GM19452 (cell line): ENCODE measurements around the gene GATD1.

Experiments
- ATAC-seq: cut with Tn5 transposase; IDR thresholded peaks from one replicate; pipeline ENCODE4 v1.9.1; 2021; ENCODE audit not compliant: unreplicated experiment

GATD1 gene

DNA sequence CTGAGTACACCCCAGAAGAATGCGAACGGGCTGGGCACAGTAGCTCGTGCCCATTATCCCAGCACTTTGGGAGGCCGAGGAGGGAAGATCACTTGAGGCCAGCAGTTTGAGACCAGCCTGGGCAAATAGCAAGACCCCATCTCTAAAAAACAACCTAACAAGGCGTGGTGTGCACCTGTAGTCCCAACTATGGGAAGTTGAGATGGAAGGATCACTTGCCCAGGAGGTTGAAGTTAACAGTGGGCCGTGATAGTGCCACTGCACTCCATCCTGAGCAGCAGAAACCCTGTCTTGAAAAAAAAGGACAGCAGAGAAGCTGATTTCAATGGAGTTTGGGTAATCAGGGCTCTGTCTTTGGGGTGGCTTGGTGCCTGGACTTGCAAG lies 35.8 kb upstream of the GATD1 start:
- ATAC-seq = no peak

DNA sequence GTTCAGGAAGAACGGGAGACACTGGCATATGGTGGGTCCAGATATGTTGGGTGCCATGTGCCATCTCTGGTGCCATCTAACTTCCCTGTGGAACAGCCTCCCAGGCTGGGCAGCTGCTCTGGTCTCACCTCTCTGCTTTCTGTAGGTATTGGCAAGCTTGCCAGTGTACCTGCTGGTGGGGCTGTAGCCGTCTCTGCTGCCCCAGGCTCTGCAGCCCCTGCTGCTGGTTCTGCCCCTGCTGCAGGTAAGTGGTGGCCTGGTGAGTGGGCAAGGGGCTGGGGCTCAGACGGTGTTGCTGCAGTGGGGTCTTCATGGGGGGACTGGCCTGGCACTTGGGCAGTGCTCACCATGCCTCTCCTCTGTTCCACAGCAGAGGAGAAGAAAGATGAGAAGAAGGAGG lies 35.1 kb upstream of the GATD1 start:
- no peak for ATAC-seq

DNA sequence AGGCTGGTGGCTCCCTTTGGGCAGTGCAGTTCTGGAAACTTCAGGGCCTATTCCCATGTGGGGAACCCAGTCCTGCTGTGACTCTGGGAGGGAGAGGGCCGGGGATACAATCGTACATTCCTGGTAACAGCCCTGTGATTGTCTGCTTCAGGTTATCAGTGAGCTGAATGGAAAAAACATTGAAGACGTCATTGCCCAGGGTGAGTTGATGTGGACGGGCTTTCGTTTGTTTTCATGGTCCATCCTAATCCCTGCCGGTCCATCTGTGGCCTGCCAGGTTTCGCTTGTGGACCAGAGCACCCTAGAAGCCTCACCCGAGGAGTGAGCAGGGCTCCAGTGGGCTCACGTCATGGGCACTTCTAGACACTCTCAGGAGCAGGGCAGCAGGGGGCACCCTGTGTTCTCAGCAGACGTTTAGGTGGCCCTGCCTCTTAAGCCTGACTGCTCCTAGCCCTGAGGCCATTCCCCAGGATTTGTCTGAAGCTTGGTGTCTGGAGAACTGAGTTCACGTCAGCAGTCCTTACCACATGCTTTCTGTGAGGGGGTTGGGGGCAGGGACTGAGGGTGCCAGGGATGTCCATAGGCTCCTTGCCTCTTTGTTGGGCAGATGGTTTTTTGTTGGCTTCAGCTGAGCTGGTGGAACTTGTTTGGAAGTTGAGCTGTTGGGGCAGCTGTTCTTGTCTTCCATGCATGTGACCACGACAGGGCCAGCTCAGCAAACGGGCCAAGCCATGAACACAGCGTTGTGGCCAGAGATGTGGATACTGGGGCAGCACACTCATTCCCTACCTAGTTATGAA lies 34.4 kb upstream of the GATD1 start:
- no peak for ATAC-seq

DNA sequence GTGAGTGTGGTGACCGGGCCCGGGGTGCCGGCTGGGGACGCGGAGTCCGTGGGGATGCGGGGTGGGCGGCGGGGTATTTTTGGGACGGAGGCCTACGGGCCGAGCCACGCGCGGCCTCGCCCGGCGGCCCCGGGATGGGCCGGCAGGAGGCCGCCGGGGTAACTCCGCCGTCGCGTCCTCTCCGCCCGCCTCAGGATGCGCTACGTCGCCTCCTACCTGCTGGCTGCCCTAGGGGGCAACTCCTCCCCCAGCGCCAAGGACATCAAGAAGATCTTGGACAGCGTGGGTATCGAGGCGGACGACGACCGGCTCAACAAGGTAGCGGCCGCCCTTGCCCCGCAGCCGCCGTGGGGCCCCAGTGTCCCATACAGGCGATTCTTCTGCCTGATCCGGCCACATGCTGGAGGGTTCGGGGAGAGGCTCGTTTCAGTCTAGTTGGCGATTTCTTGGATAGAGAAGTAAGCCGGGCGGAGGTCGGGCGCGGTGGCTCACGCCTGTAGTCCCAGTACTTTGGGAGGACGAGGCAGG lies 32.8 kb upstream of the GATD1 start:
- peak; percentile 9 for ATAC-seq

DNA sequence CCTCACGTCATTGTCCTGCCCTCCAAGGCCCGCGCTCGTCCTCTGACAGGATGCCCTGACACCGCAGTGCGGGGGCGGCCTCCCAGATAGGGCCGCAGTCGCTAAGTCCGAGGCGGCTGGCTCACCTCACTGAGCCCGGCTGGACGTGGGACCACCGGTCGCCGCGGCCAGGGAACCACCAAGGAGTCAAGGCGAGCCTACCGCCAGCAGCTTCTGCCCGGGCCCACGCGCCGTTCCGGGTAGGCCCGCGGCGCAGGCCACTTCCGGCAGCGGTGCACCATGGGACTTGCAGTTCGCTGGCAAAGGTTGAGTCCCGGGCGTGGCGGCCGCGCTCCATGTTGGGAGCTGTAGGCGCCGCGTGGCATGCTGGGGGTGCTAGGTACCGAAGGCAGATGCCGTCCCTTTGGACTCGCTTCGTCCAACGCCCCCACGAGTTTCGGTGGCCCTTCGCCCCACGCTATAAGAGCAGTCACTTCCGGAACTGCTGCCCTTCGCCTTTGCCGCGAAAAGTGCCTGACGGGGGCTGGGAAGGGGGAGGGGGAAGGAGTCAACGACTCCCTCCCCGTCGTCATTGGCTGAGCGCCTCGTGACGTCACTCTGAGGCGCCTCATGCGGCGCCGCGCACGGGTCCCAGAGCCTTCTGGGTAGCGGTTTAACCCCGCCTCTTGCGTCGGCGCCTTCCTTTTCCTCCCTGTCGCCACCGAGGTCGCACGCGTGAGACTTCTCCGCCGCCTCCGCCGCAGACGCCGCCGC lies 32.2 kb upstream of the GATD1 start, which contains the start of gene RPLP2:
TSS of gene RPLP2 (plus strand) at position 681 of the 753 bp plus-strand sequence. CDS start 268 bp downstream, outside the sequence.
- ATAC-seq = peak; percentile 65

DNA sequence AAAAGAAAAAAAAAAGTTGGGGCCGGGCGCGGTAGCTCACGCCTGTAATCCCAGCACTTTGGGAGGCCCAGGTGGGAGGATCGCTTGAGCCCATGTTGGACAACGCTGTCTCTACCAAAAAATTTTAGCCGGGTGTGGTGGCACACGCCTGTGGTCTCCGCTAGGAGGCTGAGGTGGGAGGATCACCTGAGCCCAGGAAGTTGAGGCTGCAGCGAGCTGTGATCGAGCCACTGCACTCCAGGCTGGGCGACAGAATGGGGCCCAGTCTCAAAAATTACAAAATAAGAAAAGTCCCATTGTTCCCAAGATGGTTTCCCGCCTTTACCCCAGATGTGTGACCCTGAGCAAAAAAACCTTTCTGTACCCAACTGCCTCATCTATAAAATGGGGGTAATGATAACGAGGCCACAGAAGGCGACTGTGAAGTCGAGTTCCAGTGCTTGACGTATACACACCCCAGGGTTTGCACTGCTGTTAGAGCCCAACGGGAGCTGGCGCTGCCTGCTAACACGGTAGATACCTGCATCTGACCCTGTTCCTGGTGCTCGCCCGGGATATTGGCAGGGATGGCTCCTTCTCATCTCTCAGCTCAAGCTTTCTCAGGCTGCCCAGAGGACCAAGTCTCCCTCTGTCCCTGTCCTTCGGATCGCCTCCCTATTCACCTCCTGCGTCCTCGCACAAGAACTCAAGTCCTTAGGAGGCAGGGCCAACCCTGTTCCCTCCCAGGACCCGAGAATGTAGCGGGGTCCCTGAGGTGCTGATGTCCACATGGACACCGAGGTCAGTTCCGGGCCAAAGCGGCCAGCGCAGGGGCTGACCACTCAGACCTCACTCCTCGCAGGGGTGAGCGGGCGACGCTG lies 31.4 kb upstream of the GATD1 start:
- ATAC-seq = no peak

DNA sequence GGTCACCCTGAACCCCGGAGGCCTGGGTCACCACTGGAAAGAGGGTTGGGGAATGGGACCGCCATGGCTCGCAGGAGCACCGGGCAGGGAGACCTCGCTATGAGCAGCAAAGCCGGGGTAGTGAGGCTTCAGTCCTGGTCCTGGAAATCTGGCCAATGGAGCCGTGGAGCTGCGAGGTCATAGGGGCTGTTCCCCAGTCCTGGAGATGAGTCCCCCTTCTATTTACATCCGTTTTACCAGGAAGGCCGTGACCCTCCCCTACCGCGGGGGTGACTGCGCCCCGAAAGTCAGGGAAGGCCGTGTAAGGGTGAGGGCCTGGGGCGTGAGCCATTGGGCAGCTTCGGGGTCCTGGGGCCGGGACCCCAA lies 27.3 kb upstream of the GATD1 start:
- no peak for ATAC-seq

DNA sequence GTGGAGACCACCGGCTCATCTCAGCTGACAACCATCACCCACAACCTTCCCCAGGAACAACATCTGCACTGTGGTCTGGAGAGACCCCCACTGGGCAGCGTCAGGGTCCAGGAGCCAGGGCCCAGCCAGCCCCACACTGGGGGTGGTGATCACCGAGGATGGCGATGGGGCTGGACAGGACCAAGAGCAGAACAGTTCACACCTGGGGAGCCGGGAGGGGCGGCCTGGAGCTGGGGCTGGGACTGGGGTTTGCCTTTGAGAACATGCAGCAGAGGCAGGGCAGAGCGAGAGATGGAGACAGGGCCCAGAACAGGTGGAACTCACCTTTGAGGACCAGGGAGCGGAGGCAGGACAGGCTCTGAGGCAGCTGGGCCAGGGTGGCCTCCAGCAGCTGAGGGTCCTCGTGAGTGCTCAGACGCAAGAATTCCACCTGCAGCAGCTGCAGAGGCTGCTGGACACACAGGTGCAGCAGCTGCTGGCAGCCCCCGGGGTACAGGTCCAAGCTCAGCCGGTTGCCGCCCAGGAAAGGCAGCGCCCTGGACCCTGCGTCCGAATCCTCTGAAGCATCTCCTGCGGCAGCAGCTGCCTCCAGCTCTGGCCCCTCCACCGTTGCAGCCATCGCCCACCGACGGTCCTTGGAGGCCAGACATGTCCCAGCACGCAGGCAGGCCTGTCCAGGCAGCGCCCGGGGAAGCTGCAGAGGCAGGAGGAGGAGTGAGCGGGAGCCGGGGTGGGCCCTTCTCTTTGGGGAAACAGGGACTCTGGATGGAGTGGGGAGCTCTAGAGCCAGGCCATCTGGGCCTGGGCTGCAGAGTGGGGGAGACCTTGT lies 26.7 kb upstream of the GATD1 start:
- ATAC-seq = no peak

DNA sequence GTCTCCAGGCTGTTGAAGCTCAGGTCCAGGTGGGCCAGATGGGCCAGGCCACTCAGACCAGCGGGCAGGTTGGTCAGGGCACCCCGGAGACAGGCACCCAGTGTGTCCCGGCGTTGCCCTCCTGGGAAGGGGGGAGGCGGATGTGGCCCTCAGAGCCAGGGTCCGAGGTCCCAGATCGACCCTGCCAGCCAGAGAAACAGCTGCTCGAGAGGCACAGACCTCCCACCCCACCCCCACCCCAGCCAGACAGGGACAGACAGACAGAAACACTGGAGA lies 26.1 kb upstream of the GATD1 start:
- no peak for ATAC-seq

DNA sequence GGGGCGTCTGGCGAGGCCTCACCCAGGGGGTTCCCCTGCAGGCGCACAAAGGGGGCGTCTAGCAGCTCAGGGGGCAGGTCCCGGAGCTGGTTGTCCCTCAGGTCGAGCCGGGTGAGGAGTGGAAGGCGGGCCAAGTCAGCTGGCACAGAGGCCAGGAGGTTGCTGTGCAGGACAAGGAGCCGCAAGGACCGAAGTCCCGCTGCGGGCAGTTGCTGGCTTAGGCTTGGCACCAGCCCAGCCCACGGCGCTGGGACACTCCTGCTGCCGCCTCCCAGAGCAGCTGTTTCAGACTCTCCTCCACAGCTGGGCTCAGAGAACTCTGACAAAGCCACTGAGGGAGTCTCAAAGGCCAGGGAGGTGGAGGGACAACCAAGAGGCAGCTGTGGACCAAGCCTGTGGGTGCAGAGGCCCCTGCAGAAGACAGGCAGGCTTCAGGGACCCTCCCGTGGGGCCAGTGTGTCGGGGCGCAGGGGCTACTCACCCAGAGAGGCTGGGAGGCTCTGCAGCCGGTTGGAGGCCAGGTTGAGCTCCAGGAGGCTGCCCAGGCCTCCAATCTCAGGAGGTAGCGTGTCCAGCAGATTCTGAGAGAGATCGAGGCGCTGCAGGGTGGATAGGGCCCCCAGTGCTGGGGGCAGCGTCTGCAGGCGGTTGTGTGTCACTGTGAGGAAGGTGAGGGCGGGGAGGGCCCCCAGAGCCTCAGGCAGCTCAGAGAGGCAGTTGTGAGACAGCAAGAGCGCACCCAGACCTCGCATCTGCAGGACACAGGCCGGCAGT lies 25.6 kb upstream of the GATD1 start:
- no peak for ATAC-seq

DNA sequence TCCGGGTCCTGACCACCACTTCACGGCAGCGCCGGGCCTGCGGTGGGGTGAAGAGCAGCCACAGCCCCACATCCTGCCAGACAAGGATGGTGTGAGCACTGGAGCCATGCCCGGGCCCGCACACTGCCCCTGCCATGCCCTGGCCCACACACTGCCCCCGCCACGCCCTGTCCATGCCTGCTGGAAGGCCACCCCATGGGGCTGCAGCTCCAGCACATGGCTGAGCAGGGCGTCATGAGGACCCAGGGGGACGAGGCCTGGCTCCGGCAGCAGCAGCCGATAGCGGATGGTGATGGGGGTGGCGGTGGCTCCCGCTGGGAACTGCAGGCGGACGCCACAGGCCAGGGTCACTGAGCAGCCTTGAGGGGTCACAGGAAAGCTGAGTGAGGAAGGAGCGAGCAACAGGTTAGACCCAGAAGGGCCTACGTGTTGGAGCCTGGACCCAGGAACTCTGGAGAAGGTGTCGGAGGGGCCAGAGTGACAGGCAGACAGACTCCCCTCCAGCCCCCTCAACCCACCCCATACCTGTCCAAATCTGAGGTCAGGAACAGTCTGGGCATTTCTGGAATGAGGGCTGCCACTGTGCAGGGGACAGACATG lies 24.8 kb upstream of the GATD1 start:
- ATAC-seq = no peak

DNA sequence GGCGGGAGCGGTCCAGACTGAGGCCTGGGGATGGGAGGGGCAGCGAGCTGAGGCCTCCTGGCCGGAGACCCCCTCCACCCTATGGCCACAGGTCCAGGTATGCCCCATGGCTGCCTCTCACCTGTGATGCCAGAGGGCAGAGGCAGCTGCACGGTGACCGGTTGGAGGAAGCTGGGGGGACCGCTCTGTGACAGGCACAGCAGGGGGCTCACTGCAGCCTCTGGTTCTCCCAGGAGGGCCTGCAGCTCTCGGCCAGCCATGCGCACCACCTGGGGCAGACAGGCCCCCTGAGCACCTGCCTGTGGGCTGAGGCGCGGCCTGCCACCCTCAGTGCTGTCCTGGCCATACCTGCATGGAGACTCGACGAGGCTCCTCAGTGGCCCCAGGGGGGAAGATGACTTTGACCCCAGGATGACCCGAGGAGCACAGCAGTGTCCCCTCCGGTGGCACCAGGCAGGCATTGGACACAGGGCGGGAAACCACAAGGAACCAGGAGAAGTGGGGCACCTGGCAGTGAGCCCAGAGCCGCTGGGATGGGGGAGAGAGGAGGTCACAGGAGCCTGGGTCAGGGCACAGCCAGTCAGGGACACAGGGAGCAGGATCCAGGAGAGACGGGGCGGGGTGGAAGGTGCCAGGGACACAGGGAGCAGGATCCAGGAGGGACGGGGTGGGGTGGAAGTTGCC lies 24.0 kb upstream of the GATD1 start:
- no peak for ATAC-seq

DNA sequence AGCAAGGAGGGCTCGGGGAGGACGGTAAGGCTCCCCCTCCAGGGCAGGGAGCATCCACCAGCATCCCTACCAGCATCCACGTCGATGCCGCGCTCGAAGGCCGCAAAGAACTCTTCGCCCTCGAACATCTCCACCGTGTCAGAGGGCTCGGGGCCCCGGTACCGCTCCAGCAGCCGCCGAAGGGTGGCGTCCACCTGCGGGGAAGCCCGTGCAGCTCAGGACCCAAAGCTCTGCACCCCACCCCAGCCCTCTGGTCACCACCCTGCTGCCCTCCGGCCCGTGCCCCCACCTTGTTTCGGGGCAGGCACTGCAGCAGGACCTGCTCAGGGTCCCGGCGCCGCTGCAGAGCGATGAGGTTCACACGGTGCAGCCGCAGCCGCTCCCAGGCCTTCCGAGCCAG lies 23.2 kb upstream of the GATD1 start:
- no peak for ATAC-seq

DNA sequence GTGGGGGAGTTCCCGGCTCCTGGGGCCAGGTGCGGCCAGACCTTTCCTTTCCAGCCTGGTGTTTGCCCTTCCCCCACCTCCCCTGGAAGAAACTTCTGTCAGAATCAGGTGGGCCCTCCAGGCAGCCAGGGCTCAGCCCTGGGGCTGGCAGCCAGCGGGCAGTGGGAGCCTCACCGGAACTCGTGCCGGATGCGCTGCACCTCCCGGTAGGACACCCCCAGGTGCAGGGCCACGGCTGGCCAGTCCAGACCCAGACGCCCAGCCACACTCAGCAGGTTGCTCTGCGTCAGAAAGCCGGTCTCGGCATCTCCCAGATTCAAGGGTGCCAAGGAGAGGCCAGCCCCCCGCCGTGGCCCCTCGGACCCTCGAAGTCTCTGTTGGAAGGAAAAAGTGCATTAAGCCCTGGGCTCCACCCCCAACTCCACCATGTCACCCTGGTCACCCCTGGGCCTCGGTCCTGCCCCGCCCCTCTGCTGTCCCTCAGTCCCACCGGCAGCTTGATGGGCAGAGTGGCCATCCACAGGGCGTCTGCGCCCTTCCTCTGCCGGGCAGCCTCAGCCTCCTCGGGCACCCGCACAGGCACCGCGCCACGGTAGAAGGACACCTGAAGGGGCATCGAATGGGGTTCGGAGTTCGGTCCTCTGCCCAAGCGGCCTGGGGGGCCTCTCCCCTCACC lies 22.5 kb upstream of the GATD1 start:
- no peak for ATAC-seq

DNA sequence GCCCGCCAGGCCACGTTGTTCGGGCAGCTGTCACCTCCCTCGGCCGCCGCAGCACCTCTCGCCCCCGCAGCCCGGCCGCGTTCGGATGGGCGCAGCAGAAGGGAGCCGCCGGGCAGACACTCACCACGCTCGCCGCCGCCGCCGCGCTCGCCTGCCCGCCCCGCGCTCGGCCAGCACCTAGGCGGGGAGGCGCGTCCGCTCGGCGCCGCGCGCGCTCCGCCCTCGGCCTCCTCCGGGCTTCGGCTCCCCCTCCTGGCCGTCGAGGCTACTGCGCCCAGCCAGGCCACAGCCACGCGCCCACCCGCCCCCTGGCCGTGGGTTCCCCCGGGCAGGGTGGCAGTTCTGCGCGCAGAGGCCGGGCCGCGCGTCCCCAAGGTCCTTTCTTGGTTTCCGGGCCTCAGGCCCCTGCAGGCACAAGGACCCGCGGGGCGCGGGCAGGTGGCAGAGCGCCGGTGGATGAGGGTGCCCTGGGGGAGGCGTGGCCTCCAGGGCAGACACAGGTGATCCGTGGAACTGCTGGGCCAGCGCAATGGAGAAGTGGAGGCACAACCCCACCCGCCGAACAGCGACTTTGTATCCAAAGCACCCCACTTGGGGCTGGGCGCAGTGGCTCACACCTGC lies 20.9 kb upstream of the GATD1 start, which contains the start of gene SLC25A22:
TSS of gene SLC25A22 (minus strand) at position 189 of the 621 bp plus-strand sequence. CDS start 3,275 bp downstream, outside the sequence.
- ATAC-seq = peak; percentile 60

DNA sequence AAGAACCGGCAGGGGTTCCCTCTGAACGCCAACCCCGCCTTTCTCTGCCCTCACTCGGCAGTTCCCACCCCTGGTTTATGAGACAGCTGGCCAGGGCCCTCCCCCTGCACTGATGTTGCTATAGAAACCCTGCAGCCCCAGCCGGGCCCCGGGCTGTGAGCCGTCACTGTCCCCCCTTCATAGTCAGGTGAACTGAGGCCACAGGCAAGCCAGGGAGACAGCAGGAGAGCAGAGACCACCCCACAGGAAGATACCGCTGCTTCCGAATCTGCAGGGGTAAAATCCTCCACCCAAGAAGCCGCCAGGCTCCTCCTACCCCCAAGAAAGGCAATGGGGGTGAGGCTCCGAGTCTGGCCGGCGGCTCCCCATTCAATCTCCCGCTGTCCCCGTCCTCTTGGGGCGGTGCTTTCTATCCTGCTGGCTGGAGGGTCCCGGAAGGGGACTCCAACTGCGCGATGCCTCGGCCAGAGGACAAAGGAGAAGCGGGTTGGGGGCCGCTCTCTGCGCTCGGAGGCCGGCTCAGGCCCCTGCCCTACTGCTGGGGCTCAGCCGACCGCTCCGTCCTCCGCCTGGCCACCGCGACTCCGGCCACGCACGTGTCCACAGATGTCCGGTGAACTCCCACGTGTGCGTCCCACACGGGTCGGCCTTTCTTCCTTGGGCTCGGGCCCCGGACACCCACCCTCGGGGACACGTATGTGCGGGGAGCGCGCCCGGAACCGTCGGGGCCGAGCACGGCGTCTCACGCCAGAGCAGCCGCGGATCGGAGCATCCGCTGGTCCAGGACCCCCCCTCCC lies 20.2 kb upstream of the GATD1 start:
- peak; percentile 51 for ATAC-seq
